ENCODE results near the gene TMEM220.

GRCh38 chr17:10735821-10736220 is 6.0 kb upstream of the TMEM220 start:
- TF ChIP-seq CEBPB (IDR thresholded peaks at IDR 0.05; ENCODE audit: low read depth, low read length) = no peak
- TF ChIP-seq CTCF (conservative IDR thresholded peaks at IDR 0.05; ENCODE audit: low read depth, low read length) = no peak
- TF ChIP-seq POLR2A (IDR thresholded peaks at IDR 0.05; ENCODE audit: low read depth, low read length) = no peak
- no peak for TF ChIP-seq USF2 (IDR thresholded peaks at IDR 0.05; ENCODE audit: low read depth, low read length)
- TF ChIP-seq BHLHE40 (IDR thresholded peaks at IDR 0.05; ENCODE audit: low read depth, low read length) = no peak
- TF ChIP-seq RAD21 (IDR thresholded peaks at IDR 0.05; ENCODE audit: low read length) = no peak
- no peak for TF ChIP-seq MAFK (IDR thresholded peaks at IDR 0.05; ENCODE audit: low read depth, low read length)
- no peak for TF ChIP-seq CHD1 (IDR thresholded peaks at IDR 0.05; ENCODE audit: low read depth, low read length)
- no peak for TF ChIP-seq RCOR1 (IDR thresholded peaks at IDR 0.05; ENCODE audit: insufficient replicate concordance, low read length)
- no peak for TF ChIP-seq MAZ (IDR thresholded peaks at IDR 0.05; ENCODE audit: borderline replicate concordance, low read depth, low read length)
- no peak for TF ChIP-seq SMC3 (IDR thresholded peaks at IDR 0.05; ENCODE audit: low read depth, low read length)
- no peak for TF ChIP-seq ELK1 (IDR thresholded peaks at IDR 0.05; ENCODE audit: borderline replicate concordance, low read depth, low read length)
- no peak for TF ChIP-seq FOS (IDR thresholded peaks at IDR 0.05; ENCODE audit: low read depth, low read length)
- TF ChIP-seq MXI1 (IDR thresholded peaks at IDR 0.05; ENCODE audit: borderline replicate concordance, low read depth, low read length) = no peak

Measured in IMR-90 (cell line).